ENCODE data around the gene UCN2. TPM values are rescaled to one million over a fixed set of nuclear protein-coding genes. Genes with fewer than 3 reads are reported as not detected.
"Not testable (repeated sequence)": the region's sequence is repeated elsewhere in the genome, so short reads cannot be mapped to it uniquely, and the experiment has no call there.

The UCN2 gene
- total RNA-seq, 2 donors from 2014 or later: not detected

GRCh38 chr3:48562367-48563095, 1.1 kb downstream of the UCN2 start:
- Mint-ChIP-seq H3K9me3 (no peaks in the 10 kb centered on the region), H3K4me1 (ENCODE audit: low read depth in 2 of 2) (peaks cover 41 to 46% of the 10 kb centered on the region in 2 donors), H3K27ac (peak overlapping the region; percentile 90 to 93), H3K36me3 (no peaks in the 10 kb centered on the region), H3K27me3 (no peaks in the 10 kb centered on the region), H3K4me3 (no peak overlapping the region)
- no peak for DNase-seq (ENCODE audit: low spot score)
- ATAC-seq: no peak

DNA sequence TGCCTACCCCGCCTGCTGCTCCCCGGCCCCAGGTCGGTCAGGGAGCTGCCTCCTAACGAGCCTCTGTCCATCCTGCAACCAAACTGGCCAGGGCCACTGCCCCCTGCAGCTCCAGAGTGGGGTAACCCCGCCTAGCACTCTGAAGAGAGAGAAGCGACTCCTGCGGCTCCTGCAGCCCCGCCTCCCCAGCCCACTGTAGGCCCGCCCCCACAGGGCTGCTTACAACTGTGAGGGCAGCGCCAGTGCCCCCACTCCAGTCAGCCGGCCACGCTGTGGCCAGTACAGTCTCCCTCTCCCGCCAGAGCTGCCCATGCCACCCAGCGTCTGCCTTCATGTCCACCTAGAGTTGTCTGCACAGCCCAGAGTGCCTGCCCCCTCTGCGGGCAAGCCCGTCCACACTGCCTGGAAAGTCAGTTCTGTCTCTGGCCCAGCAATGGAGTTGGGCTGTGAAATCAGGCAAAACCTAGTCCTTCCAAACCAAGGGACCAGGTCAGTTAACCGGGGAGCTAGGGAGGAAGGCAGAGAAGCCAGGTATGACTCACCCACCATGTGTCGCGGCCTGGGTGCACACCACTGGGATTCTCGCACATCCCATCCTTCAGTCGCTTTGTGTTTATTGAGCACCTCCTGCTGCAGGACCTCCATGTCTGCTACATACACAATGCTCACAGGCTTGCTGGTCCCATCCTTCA, 2.4 kb downstream of the UCN2 start:
- DNase-seq (ENCODE audit: low spot score) (no peak), ATAC-seq (no peak)
- H3K4me1 Mint-ChIP-seq (ENCODE audit: low read depth in 2 of 2): peaks cover 41 to 51% of the 10 kb centered on the region in 2 donors
- H3K27ac Mint-ChIP-seq: no peak overlapping the region
- no peaks in the 10 kb centered on the region for H3K9me3 Mint-ChIP-seq
- H3K27me3 Mint-ChIP-seq: no peaks in the 10 kb centered on the region
- no peaks in the 10 kb centered on the region for H3K36me3 Mint-ChIP-seq
- H3K4me3 Mint-ChIP-seq: no peak overlapping the region

DNA sequence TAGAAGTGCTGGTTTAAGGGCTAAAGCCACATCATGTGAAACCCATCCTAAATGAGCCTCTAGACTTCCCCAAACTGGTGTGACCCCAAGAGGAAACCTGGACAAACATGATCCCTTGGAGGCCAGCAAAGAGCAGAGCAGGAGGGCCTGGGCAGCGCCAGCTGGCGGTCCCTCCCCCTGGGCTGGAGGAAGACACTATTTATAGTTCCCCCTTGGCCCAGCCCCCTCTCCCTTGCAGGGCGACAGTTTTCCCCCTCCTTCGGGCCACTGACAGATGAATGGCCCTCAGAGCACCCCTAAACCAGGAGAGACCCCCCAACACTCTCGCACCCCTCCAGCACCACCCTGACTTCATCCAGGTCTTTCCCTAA, 2.9 kb downstream of the UCN2 start:
- H3K36me3 Mint-ChIP-seq: no peaks in the 10 kb centered on the region
- peaks cover 35 to 46% of the 10 kb centered on the region in 2 donors for H3K4me1 Mint-ChIP-seq (ENCODE audit: low read depth in 2 of 2)
- ATAC-seq (no peak), DNase-seq (ENCODE audit: low spot score) (no peak)
- H3K4me3 Mint-ChIP-seq: no peak overlapping the region
- no peaks in the 10 kb centered on the region for H3K27me3 Mint-ChIP-seq
- H3K27ac Mint-ChIP-seq: peak overlapping the region in 1 of 2 donors; percentile 45
- H3K9me3 Mint-ChIP-seq: no peaks in the 10 kb centered on the region

DNA sequence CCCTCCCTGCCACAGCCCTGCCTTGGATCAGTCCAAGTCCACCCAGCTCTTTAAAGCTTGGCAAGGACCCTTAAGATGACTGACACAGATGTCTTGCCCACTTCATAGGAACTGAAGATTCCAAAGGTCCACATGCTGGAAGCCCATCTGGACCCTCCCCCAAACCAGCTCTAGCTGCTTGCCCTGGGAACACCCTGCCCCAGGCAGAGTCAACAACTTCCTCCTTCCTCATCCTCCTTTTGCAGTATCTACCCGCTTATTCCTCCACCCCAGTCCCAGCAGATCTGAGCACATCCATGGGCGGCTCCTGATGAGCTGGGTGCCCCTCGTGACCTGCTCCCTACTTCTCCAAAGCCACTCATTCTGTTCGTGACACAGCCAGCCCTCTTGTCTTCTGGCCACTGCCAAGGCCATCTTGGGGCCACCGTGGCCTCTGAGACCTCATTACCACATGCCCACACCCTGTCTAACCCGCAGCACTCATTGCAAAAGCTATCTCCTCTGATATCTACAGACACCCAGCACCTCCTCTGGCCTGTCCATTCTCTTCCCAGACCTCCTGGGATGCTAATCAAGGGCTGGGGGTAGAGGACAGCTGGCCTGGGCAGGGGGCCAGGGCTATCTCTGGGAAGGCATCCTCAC, 5.0 kb downstream of the UCN2 start:
- no peaks in the 10 kb centered on the region for H3K27me3 Mint-ChIP-seq
- DNase-seq (ENCODE audit: low spot score) (no peak), ATAC-seq (no peak)
- H3K4me3 Mint-ChIP-seq: peak overlapping the region; percentile 78
- no peaks in the 10 kb centered on the region for H3K36me3 Mint-ChIP-seq
- peak overlapping the region; percentile 60 to 66 for H3K27ac Mint-ChIP-seq
- no peaks in the 10 kb centered on the region for H3K9me3 Mint-ChIP-seq
- H3K4me1 Mint-ChIP-seq (ENCODE audit: low read depth in 2 of 2): peaks cover 23 to 41% of the 10 kb centered on the region in 2 donors

- Mint-ChIP-seq H3K9me3 (no peaks in the 10 kb centered on the region), H3K36me3 (no peaks in the 10 kb centered on the region), H3K27ac (peak within 1 kb of the TSS; percentile 60 to 66), H3K4me1 (ENCODE audit: low read depth in 2 of 2) (peaks cover 16 to 34% of the 10 kb centered on the region in 2 donors), H3K27me3 (no peaks in the 10 kb centered on the region), H3K4me3 (peak within 1 kb of the TSS; percentile 88)
- DNase-seq (ENCODE audit: low spot score) (peak; percentile 99), ATAC-seq (peak; percentile 94)
Observed at GRCh38 chr3:48556796-48557626, 6.6 kb downstream of the UCN2 start, which contains the start of gene PFKFB4. PFKFB4 (minus strand) TSS chr3:48556803; CDS start chr3:48556777, 26 bp downstream.

DNA sequence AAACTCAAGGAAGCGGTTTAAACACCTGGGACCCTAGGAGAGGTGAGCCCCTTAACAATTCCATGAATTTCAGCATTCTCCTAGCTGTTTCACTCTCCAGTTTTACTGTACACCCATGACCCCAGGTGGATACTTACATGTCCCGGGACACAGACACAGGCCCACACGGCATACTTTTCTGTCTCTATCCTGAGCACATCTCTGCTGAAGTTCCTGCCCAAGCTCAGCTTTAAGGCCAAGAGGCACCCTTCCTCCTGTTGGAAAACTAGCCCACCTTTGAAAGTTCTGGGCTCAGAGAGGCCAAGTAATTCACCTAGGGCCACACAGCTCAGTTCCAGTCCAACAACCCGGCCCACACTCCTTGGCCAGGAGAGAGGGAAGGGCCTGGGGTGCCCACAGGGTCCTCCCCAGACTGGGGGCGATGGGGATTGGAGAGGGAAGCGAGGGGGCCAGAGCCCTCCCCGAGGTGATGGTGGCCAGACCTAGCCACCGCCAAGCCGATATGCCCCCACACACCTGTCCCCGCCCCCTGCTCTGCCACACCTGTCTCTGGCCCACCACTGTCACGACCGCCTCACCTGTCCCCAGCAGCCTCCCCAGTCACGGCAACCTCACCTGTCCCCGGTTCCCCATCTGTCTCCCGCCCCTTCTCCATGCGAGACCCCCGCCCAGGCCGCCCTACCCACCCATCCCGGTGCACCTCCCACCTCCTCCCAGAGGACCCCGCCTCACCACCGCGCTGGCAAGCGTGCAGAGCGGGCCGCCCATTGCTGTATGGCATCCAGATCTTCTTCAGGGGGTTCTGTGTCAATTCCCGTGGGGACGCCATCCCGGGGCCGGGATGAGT, 7.4 kb downstream of the UCN2 start:
- no peaks in the 10 kb centered on the region for H3K36me3 Mint-ChIP-seq
- H3K9me3 Mint-ChIP-seq: no peaks in the 10 kb centered on the region
- DNase-seq (ENCODE audit: low spot score): no peak
- H3K27me3 Mint-ChIP-seq: no peaks in the 10 kb centered on the region
- no peak for ATAC-seq
- H3K4me3 Mint-ChIP-seq: peak overlapping the region; percentile 88
- H3K27ac Mint-ChIP-seq: peak overlapping the region; percentile 60 to 66
- peaks cover 16 to 34% of the 10 kb centered on the region in 2 donors for H3K4me1 Mint-ChIP-seq (ENCODE audit: low read depth in 2 of 2)

- Mint-ChIP-seq H3K4me3 (peak overlapping the region; percentile 88), H3K36me3 (no peaks in the 10 kb centered on the region), H3K9me3 (no peaks in the 10 kb centered on the region), H3K27ac (peak overlapping the region in 1 of 2 donors; percentile 26), H3K27me3 (no peaks in the 10 kb centered on the region), H3K4me1 (ENCODE audit: low read depth in 2 of 2) (peaks cover 13 to 33% of the 10 kb centered on the region in 2 donors)
- ATAC-seq (no peak), DNase-seq (ENCODE audit: low spot score) (no peak)
Observed at GRCh38 chr3:48555231-48555948, 8.2 kb downstream of the UCN2 start.

- H3K36me3 Mint-ChIP-seq: no peaks in the 10 kb centered on the region
- no peak for DNase-seq (ENCODE audit: low spot score)
- no peak overlapping the region for H3K4me3 Mint-ChIP-seq
- no peaks in the 10 kb centered on the region for H3K27me3 Mint-ChIP-seq
- no peak for ATAC-seq
- H3K9me3 Mint-ChIP-seq: no peaks in the 10 kb centered on the region
- H3K4me1 Mint-ChIP-seq (ENCODE audit: low read depth in 2 of 2): peaks cover 12 to 23% of the 10 kb centered on the region in 2 donors
- no peak overlapping the region for H3K27ac Mint-ChIP-seq
Observed at GRCh38 chr3:48553886-48554845, 9.4 kb downstream of the UCN2 start.

DNA sequence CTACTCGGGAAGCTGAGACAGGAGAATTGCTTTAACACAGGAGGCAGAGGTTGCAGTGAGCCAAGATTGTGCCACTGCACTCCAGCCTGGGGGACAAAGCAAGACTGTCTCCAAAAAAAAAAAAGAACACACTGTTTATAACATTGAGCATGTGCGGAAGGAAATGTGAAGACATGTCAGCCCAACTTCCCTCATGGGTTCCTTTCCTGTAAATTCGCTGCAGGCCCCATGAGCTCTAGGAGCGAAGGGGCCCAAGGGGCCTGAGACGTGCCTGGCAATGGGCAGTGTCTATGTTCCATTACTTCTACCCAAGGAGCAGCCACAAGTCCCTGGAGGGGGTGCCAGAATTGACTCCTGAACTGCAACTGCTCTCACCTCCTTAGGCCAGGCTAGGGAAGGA, 10.2 kb downstream of the UCN2 start:
- no peak for DNase-seq (ENCODE audit: low spot score)
- Mint-ChIP-seq H3K36me3 (no peaks in the 10 kb centered on the region), H3K27me3 (no peaks in the 10 kb centered on the region), H3K9me3 (no peaks in the 10 kb centered on the region), H3K27ac (no peak overlapping the region), H3K4me1 (ENCODE audit: low read depth in 2 of 2) (peaks cover 5 to 17% of the 10 kb centered on the region in 2 donors), H3K4me3 (no peak overlapping the region)
- ATAC-seq: no peak

GRCh38 chr3:48552111-48552951, 11.2 kb downstream of the UCN2 start:
- H3K4me1 Mint-ChIP-seq (ENCODE audit: low read depth in 2 of 2): peaks cover 0 to 12% of the 10 kb centered on the region in 2 donors
- no peaks in the 10 kb centered on the region for H3K36me3 Mint-ChIP-seq
- no peak for DNase-seq (ENCODE audit: low spot score)
- no peaks in the 10 kb centered on the region for H3K27me3 Mint-ChIP-seq
- ATAC-seq: no peak
- no peak overlapping the region for H3K4me3 Mint-ChIP-seq
- H3K27ac Mint-ChIP-seq: no peak overlapping the region
- H3K9me3 Mint-ChIP-seq: no peaks in the 10 kb centered on the region

DNA sequence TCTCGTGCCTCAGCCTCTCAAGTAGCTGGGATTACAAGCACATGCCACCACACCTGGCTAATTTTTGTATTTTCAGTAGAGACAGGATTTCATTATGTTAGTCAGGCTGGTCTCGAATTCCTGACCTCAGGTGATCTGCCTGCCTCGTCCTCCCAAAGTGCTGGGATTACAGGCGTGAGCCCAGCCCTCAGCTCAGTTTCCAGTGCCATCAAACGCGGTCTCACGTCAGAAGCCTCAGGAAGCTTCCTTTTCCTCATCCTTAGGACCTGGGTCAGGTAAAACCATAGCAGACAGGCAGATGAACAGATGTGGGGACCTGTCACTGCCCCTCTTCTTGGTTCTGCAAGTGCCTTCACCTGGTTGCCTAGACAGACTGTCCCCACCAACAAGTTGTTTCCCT, 11.9 kb downstream of the UCN2 start:
- not testable (repeated sequence) for DNase-seq (ENCODE audit: low spot score); ATAC-seq; H3K9me3 Mint-ChIP-seq; H3K4me1 Mint-ChIP-seq (ENCODE audit: low read depth in 2 of 2); H3K4me3 Mint-ChIP-seq; H3K36me3 Mint-ChIP-seq; H3K27me3 Mint-ChIP-seq; H3K27ac Mint-ChIP-seq
